Hepatocyte (in vitro differentiated cells): ENCODE measurements around the gene CZIB. TPM values are rescaled to one million over a fixed set of nuclear protein-coding genes. Genes with fewer than 3 reads are reported as not detected.
A peak's percentile ranks its signal among the peaks of the same experiment; 100 is the strongest.

Experiments
- DNase-seq: peaks from one replicate; pipeline ENCODE4 v3.0.0-alpha.2; 2016; ENCODE audit warnings: low spot score
- H2AFZ ChIP-seq: fragments of 200-600 bp; sonication (generic); 2 replicates; pipeline ENCODE4 v1.6.0; 2016; ENCODE audit warnings: antibody characterized with exemption, mild to moderate bottlenecking
- H3K27ac ChIP-seq: fragments of 200-600 bp; sonication (generic); 2 replicates; pipeline ENCODE4 v1.5.1; 2016; ENCODE audit warnings: mild to moderate bottlenecking
- H3K27me3 ChIP-seq: fragments of 200-600 bp; sonication (generic); 2 replicates; pipeline ENCODE4 v1.6.1; 2016
- H3K36me3 ChIP-seq: fragments of 200-600 bp; sonication (generic); replicated peaks from 2 replicates; pipeline ENCODE4 v1.5.1; 2016; ENCODE audit warnings: low read depth; ENCODE audit not compliant: insufficient read depth
- H3K4me1 ChIP-seq: fragments of 200-600 bp; sonication (generic); 2 replicates; pipeline ENCODE4 v1.5.1; 2016; ENCODE audit warnings: mild to moderate bottlenecking, moderate library complexity; ENCODE audit not compliant: insufficient read depth
- H3K4me2 ChIP-seq: fragments of 200-600 bp; sonication (generic); 2 replicates; pipeline ENCODE4 v1.6.0; 2016
- H3K4me3 ChIP-seq: fragments of 200-600 bp; sonication (generic); 2 replicates; pipeline ENCODE4 v1.5.1; 2016; ENCODE audit warnings: mild to moderate bottlenecking
- H3K79me2 ChIP-seq: fragments of 200-600 bp; sonication (generic); 2 replicates; pipeline ENCODE4 v1.6.0; 2017; ENCODE audit warnings: mild to moderate bottlenecking
- H3K9me2 ChIP-seq: fragments of 200-600 bp; sonication (generic); replicated peaks from 2 replicates; pipeline ENCODE4 v1.6.0; 2017; ENCODE audit warnings: mild to moderate bottlenecking; ENCODE audit not compliant: insufficient read depth
- H3K9me3 ChIP-seq: fragments of 200-600 bp; sonication (generic); 2 replicates; pipeline ENCODE4 v1.5.1; 2016; ENCODE audit warnings: low read depth, mild to moderate bottlenecking
- H4K20me1 ChIP-seq: fragments of 200-600 bp; sonication (generic); 2 replicates; pipeline ENCODE4 v1.6.0; 2016; ENCODE audit warnings: mild to moderate bottlenecking; ENCODE audit not compliant: insufficient read depth, poor library complexity, severe bottlenecking
- CTCF ChIP-seq: fragments of 200-600 bp; sonication (generic); IDR thresholded peaks from 2 replicates; pipeline ENCODE4 v1.5.1; 2016; ENCODE audit warnings: antibody characterized with exemption, mild to moderate bottlenecking; ENCODE audit not compliant: poor library complexity
- EZH2 ChIP-seq: fragments of 200-600 bp; sonication (generic); IDR thresholded peaks from 2 replicates; pipeline ENCODE4 v1.6.1; 2016; ENCODE audit warnings: antibody characterized with exemption, mild to moderate bottlenecking, borderline replicate concordance
- EZH2phosphoT487 ChIP-seq: fragments of 200-600 bp; sonication (generic); IDR thresholded peaks from one replicate; pipeline ENCODE4 v1.6.1; 2018; ENCODE audit warnings: antibody characterized with exemption, mild to moderate bottlenecking, low read depth, moderate library complexity; ENCODE audit not compliant: unreplicated experiment, severe bottlenecking
- WGBS: methylation state at CpG from one replicate; pipeline ENCODE4 v1.1.6; 2016; ENCODE audit warnings: low lambda C conversion rate; ENCODE audit errors: missing lambda C conversion rate; 5-methylcytosine and 5-hydroxymethylcytosine counted together
- polyA plus RNA-seq: library from polyadenylated mRNA; unstranded; fragments of >200 nt; fragmentation: Nextera tagmentation; extraction: Ambion mirVana; gene quantifications from 2 replicates; pipeline ENCODE4 v1.2.1, GENCODE V29; 2016
- total RNA-seq: library from RNA; depleted of rRNA; stranded (reverse); fragments of >200 nt; gene quantifications from 2 replicates; pipeline ENCODE4 v1.2.3, GENCODE V29; 2014

CZIB gene
- total and polyA plus RNA-seq, 2 experiments from 2014 or later = 40.7 to 61.0 TPM

- peak overlapping the region; percentile 80 for H3K4me2 ChIP-seq
- peak overlapping the region; percentile 98 for H3K27ac ChIP-seq
- TF ChIP-seq EZH2phosphoT487 = no peak
- no peak for TF ChIP-seq EZH2
- TF ChIP-seq CTCF = no peak
- H3K4me1 ChIP-seq = peaks cover 12% of the 10 kb centered on the region
- no peaks in the 10 kb centered on the region for H3K9me3 ChIP-seq
- no peaks in the 10 kb centered on the region for H3K36me3 ChIP-seq
- no peaks in the 10 kb centered on the region for H3K27me3 ChIP-seq
- H3K9me2 ChIP-seq = no peaks in the 10 kb centered on the region
- H2AFZ ChIP-seq = peak overlapping the region; percentile 45
- no peaks in the 10 kb centered on the region for H4K20me1 ChIP-seq
- H3K79me2 ChIP-seq = peaks cover 15% of the 10 kb centered on the region
- WGBS = 33% methylated on average over 8 of the region's 8 CpGs
- H3K4me3 ChIP-seq = peak overlapping the region; percentile 72
- DNase-seq = no peak
Observed at GRCh38 chr1:53219711-53220110, 723 bp downstream of the CZIB start.

- TF ChIP-seq EZH2 (no peak), CTCF (no peak), EZH2phosphoT487 (no peak)
- Histone ChIP-seq H3K4me1 (peaks cover 12% of the 10 kb centered on the region), H3K4me2 (no peak overlapping the region), H3K4me3 (no peak overlapping the region), H3K9me2 (no peaks in the 10 kb centered on the region), H3K27ac (no peak overlapping the region), H3K36me3 (no peaks in the 10 kb centered on the region), H3K27me3 (no peaks in the 10 kb centered on the region), H2AFZ (no peak overlapping the region), H3K9me3 (no peaks in the 10 kb centered on the region), H4K20me1 (no peaks in the 10 kb centered on the region), H3K79me2 (peaks cover 15% of the 10 kb centered on the region)
- no peak for DNase-seq
- 95% methylated on average over 7 of the region's 7 CpGs for WGBS
Observed at GRCh38 chr1:53218201-53218600, 2.2 kb downstream of the CZIB start.

- WGBS = 85% methylated on average over 5 of the region's 5 CpGs
- Histone ChIP-seq H3K36me3 (no peaks in the 10 kb centered on the region), H3K27me3 (no peaks in the 10 kb centered on the region), H3K9me2 (no peaks in the 10 kb centered on the region), H3K79me2 (peaks cover 14% of the 10 kb centered on the region), H3K9me3 (no peaks in the 10 kb centered on the region), H3K4me1 (peaks cover 5% of the 10 kb centered on the region), H3K4me2 (no peak overlapping the region), H4K20me1 (no peaks in the 10 kb centered on the region), H2AFZ (no peak overlapping the region), H3K4me3 (no peak overlapping the region), H3K27ac (peak overlapping the region; percentile 31)
- no peak for TF ChIP-seq EZH2
- TF ChIP-seq CTCF = no peak
- no peak for TF ChIP-seq EZH2phosphoT487
- no peak for DNase-seq
Observed at GRCh38 chr1:53214376-53214940, 6.0 kb downstream of the CZIB start.

GRCh38 chr1:53210954-53211353 lies 9.5 kb downstream of the CZIB start:
- Histone ChIP-seq H3K9me2 (no peaks in the 10 kb centered on the region), H3K4me2 (no peak overlapping the region), H2AFZ (no peak overlapping the region), H3K79me2 (no peaks in the 10 kb centered on the region), H3K27ac (no peak overlapping the region), H3K36me3 (no peaks in the 10 kb centered on the region), H3K9me3 (no peaks in the 10 kb centered on the region), H3K27me3 (no peaks in the 10 kb centered on the region), H3K4me3 (no peak overlapping the region), H4K20me1 (no peaks in the 10 kb centered on the region), H3K4me1 (no peaks in the 10 kb centered on the region)
- TF ChIP-seq EZH2 = no peak
- no peak for TF ChIP-seq EZH2phosphoT487
- no peak for TF ChIP-seq CTCF
- 98% methylated on average over 11 of the region's 11 CpGs for WGBS
- no peak for DNase-seq
